Glutamatergic neuron (in vitro differentiated cells): ENCODE data around the gene EIF3K. TPM values are rescaled to one million over a fixed set of nuclear protein-coding genes. Genes with fewer than 3 reads are reported as not detected.

Source experiments
- DNase-seq: peaks from one replicate; pipeline ENCODE4 v3.0.0; 2022
- H3K27ac Mint-ChIP-seq: one replicate; pipeline ENCODE4 v1.8.0; 2020; ENCODE audit warnings: mild to moderate bottlenecking, mixed read lengths, inconsistent platforms; ENCODE audit not compliant: unreplicated experiment
- H3K27me3 Mint-ChIP-seq: one replicate; pipeline ENCODE4 v1.8.0; 2020; ENCODE audit warnings: mild to moderate bottlenecking, moderate library complexity, mixed read lengths, inconsistent platforms; ENCODE audit not compliant: unreplicated experiment
- H3K36me3 Mint-ChIP-seq: one replicate; pipeline ENCODE4 v1.8.0; 2020; ENCODE audit warnings: mild to moderate bottlenecking, mixed read lengths, inconsistent platforms; ENCODE audit not compliant: unreplicated experiment
- H3K4me1 Mint-ChIP-seq: one replicate; pipeline ENCODE4 v1.8.0; 2020; ENCODE audit warnings: mild to moderate bottlenecking, low read depth, mixed read lengths, inconsistent platforms; ENCODE audit not compliant: unreplicated experiment
- H3K4me3 Mint-ChIP-seq: one replicate; pipeline ENCODE4 v1.8.0; 2020; ENCODE audit warnings: mild to moderate bottlenecking, mixed read lengths, inconsistent platforms; ENCODE audit not compliant: unreplicated experiment
- H3K9me3 Mint-ChIP-seq: one replicate; pipeline ENCODE4 v1.8.0; 2020; ENCODE audit warnings: mild to moderate bottlenecking, moderate library complexity, mixed read lengths, inconsistent platforms; ENCODE audit not compliant: unreplicated experiment
- CTCF ChIP-seq: fragments of 200-600 bp; sonication (generic); IDR thresholded peaks from one replicate; pipeline ENCODE4 v1.5.0; 2021; ENCODE audit not compliant: partially characterized antibody, unreplicated experiment
- total RNA-seq: library from RNA; stranded (reverse); fragmentation: NEBNext Ultra II Directional; extraction: Animal tissue kit (Norgen Biotek cat#: 25700); gene quantifications from one replicate; pipeline ENCODE4 v1.2.1, GENCODE V29; 2021; ENCODE audit not compliant: unreplicated experiment

Gene EIF3K
- total RNA-seq, 1 donor from 2014 or later, result 247 TPM

- H3K36me3 Mint-ChIP-seq, result peaks cover 4% of the 10 kb centered on the region
- peaks cover 22% of the 10 kb centered on the region for H3K27me3 Mint-ChIP-seq
- TF ChIP-seq CTCF, result no peak
- peak overlapping the region; percentile 98 for H3K4me3 Mint-ChIP-seq
- peak overlapping the region; percentile 98 for H3K27ac Mint-ChIP-seq
- H3K4me1 Mint-ChIP-seq, result peaks cover 22% of the 10 kb centered on the region
- no peak for DNase-seq
- H3K9me3 Mint-ChIP-seq, result peaks cover 38% of the 10 kb centered on the region
These were observed 30.6 kb downstream of the EIF3K start for GRCh38 chr19:38649305-38650171.

GRCh38 chr19:38650172-38650775 lies 31.3 kb downstream of the EIF3K start:
- no peak for DNase-seq
- H3K4me3 Mint-ChIP-seq, result peak overlapping the region; percentile 98
- peak overlapping the region; percentile 98 for H3K27ac Mint-ChIP-seq

GRCh38 chr19:38650911-38651584 lies 32.1 kb downstream of the EIF3K start:
- H3K4me1 Mint-ChIP-seq, result peaks cover 37% of the 10 kb centered on the region
- peaks cover 36% of the 10 kb centered on the region for H3K9me3 Mint-ChIP-seq
- peaks cover 23% of the 10 kb centered on the region for H3K27me3 Mint-ChIP-seq
- no peak for TF ChIP-seq CTCF
- peaks cover 4% of the 10 kb centered on the region for H3K36me3 Mint-ChIP-seq
- peak overlapping the region; percentile 98 for H3K27ac Mint-ChIP-seq
- peak overlapping the region; percentile 98 for H3K4me3 Mint-ChIP-seq
- DNase-seq, result no peak

More at GRCh38 chr19:38650172-38650775, 31.3 kb downstream of the EIF3K start:
- peaks cover 23% of the 10 kb centered on the region for H3K27me3 Mint-ChIP-seq
- TF ChIP-seq CTCF, result no peak
- H3K36me3 Mint-ChIP-seq, result peaks cover 4% of the 10 kb centered on the region
- peaks cover 36% of the 10 kb centered on the region for H3K9me3 Mint-ChIP-seq
- H3K4me1 Mint-ChIP-seq, result peaks cover 30% of the 10 kb centered on the region

GRCh38 chr19:38653028-38653571 lies 34.1 kb downstream of the EIF3K start:
- no peak for DNase-seq

More at GRCh38 chr19:38653028-38653571, 34.1 kb downstream of the EIF3K start:
- H3K36me3 Mint-ChIP-seq, result peaks cover 4% of the 10 kb centered on the region
- peaks cover 54% of the 10 kb centered on the region for H3K4me1 Mint-ChIP-seq
- H3K27ac Mint-ChIP-seq, result peak overlapping the region; percentile 98
- H3K27me3 Mint-ChIP-seq, result peaks cover 21% of the 10 kb centered on the region
- peak overlapping the region; percentile 98 for H3K4me3 Mint-ChIP-seq
- peaks cover 36% of the 10 kb centered on the region for H3K9me3 Mint-ChIP-seq
- no peak for TF ChIP-seq CTCF
